ENCODE measurements around the gene NUDCD3. TPM values are rescaled to one million over a fixed set of nuclear protein-coding genes. Genes with fewer than 3 reads are reported as not detected.

Gene NUDCD3
- total RNA-seq, 1 experiment from 2014 or later = 68.1 TPM

GRCh38 chr7:44341401-44341800, 149.1 kb downstream of the NUDCD3 start:
- no peak overlapping the region for H3K4me3 ChIP-seq (ENCODE audit: insufficient read depth, low read depth, low read length)
- H3K27me3 ChIP-seq (ENCODE audit: control insufficient read depth, insufficient read depth, low read length) = no peaks in the 10 kb centered on the region
- no peaks in the 10 kb centered on the region for H3K36me3 ChIP-seq (replicated peaks; ENCODE audit: control insufficient read depth, insufficient read depth, low read length)
- DNase-seq = no peak

GRCh38 chr7:44338600-44338999, 151.9 kb downstream of the NUDCD3 start:
- Histone ChIP-seq H3K36me3 (replicated peaks; ENCODE audit: control insufficient read depth, insufficient read depth, low read length) (no peaks in the 10 kb centered on the region), H3K4me3 (ENCODE audit: insufficient read depth, low read depth, low read length) (no peak overlapping the region), H3K27me3 (ENCODE audit: control insufficient read depth, insufficient read depth, low read length) (no peaks in the 10 kb centered on the region)
- no peak for DNase-seq

GRCh38 chr7:44336491-44336890, 154.0 kb downstream of the NUDCD3 start:
- DNase-seq = no peak
- Histone ChIP-seq H3K27me3 (ENCODE audit: control insufficient read depth, insufficient read depth, low read length) (no peaks in the 10 kb centered on the region), H3K36me3 (replicated peaks; ENCODE audit: control insufficient read depth, insufficient read depth, low read length) (no peaks in the 10 kb centered on the region), H3K4me3 (ENCODE audit: insufficient read depth, low read depth, low read length) (no peak overlapping the region)

GRCh38 chr7:44335184-44335583, 155.3 kb downstream of the NUDCD3 start:
- no peaks in the 10 kb centered on the region for H3K27me3 ChIP-seq (ENCODE audit: control insufficient read depth, insufficient read depth, low read length)
- H3K4me3 ChIP-seq (ENCODE audit: insufficient read depth, low read depth, low read length) = no peak overlapping the region
- DNase-seq = no peak
- no peaks in the 10 kb centered on the region for H3K36me3 ChIP-seq (replicated peaks; ENCODE audit: control insufficient read depth, insufficient read depth, low read length)

- no peak for DNase-seq
- Histone ChIP-seq H3K36me3 (replicated peaks; ENCODE audit: control insufficient read depth, insufficient read depth, low read length) (no peaks in the 10 kb centered on the region), H3K27me3 (ENCODE audit: control insufficient read depth, insufficient read depth, low read length) (no peaks in the 10 kb centered on the region), H3K4me3 (ENCODE audit: insufficient read depth, low read depth, low read length) (no peak overlapping the region)
Observed at GRCh38 chr7:44334734-44335097, 155.7 kb downstream of the NUDCD3 start.

GRCh38 chr7:44333911-44334733, 156.3 kb downstream of the NUDCD3 start:
- DNase-seq = no peak
- H3K27me3 ChIP-seq (ENCODE audit: control insufficient read depth, insufficient read depth, low read length) = no peaks in the 10 kb centered on the region
- H3K4me3 ChIP-seq (ENCODE audit: insufficient read depth, low read depth, low read length) = no peak overlapping the region
- no peaks in the 10 kb centered on the region for H3K36me3 ChIP-seq (replicated peaks; ENCODE audit: control insufficient read depth, insufficient read depth, low read length)

GRCh38 chr7:44331682-44332081, 158.8 kb downstream of the NUDCD3 start:
- H3K27me3 ChIP-seq (ENCODE audit: control insufficient read depth, insufficient read depth, low read length) = peaks cover 8% of the 10 kb centered on the region
- DNase-seq = no peak
- no peak overlapping the region for H3K4me3 ChIP-seq (ENCODE audit: insufficient read depth, low read depth, low read length)
- H3K36me3 ChIP-seq (replicated peaks; ENCODE audit: control insufficient read depth, insufficient read depth, low read length) = no peaks in the 10 kb centered on the region

GRCh38 chr7:44330331-44330730, 160.1 kb downstream of the NUDCD3 start:
- Histone ChIP-seq H3K36me3 (replicated peaks; ENCODE audit: control insufficient read depth, insufficient read depth, low read length) (no peaks in the 10 kb centered on the region), H3K4me3 (ENCODE audit: insufficient read depth, low read depth, low read length) (no peak overlapping the region), H3K27me3 (ENCODE audit: control insufficient read depth, insufficient read depth, low read length) (peaks cover 21% of the 10 kb centered on the region)
- DNase-seq = no peak

- Histone ChIP-seq H3K36me3 (replicated peaks; ENCODE audit: control insufficient read depth, insufficient read depth, low read length) (no peaks in the 10 kb centered on the region), H3K4me3 (ENCODE audit: insufficient read depth, low read depth, low read length) (no peak overlapping the region), H3K27me3 (ENCODE audit: control insufficient read depth, insufficient read depth, low read length) (peaks cover 24% of the 10 kb centered on the region)
- DNase-seq = no peak
Observed at GRCh38 chr7:44329888-44330287, 160.6 kb downstream of the NUDCD3 start.

Other genes starting within 250 kb of the NUDCD3 start
- gene CAMK2B, start 165.1 kb downstream of the NUDCD3 start, total RNA-seq (2014; rRNA removed; shearing (Covaris generic)) = 0.31 TPM in 1 of 2 replicates, not detected in the other
- not detected in 2 replicates for gene NPC1L1, start 50.7 kb upstream of the NUDCD3 start, total RNA-seq (2014; rRNA removed; shearing (Covaris generic))
- gene DDX56, start 83.2 kb upstream of the NUDCD3 start, total RNA-seq (2014; rRNA removed; shearing (Covaris generic)) = 81.2 and 93.4 TPM in 2 replicates
- 94.4 and 114 TPM in 2 replicates for gene TMED4, start 91.6 kb upstream of the NUDCD3 start, total RNA-seq (2014; rRNA removed; shearing (Covaris generic))
- 63.1 and 71.3 TPM in 2 replicates for gene OGDH, start 116.0 kb upstream of the NUDCD3 start, total RNA-seq (2014; rRNA removed; shearing (Covaris generic))